Stimulated activated CD8-positive, alpha-beta memory T cell treated with anti-CD3 and anti-CD28 coated beads, Interleukin-7, amount 100 ng/mL, for 1 hour (primary cell): Measurements from ENCODE around the gene CARF.
A peak's percentile ranks its signal among the peaks of the same experiment; 100 is the strongest.
"Not testable (repeated sequence)": the region's sequence is repeated elsewhere in the genome, so short reads cannot be mapped to it uniquely, and the experiment has no call there.

Source experiments
- DNase-seq, 2 donors: peaks; one replicate each; pipeline ENCODE4 v3.0.0-alpha.2; 2020; ENCODE audit warnings: low read depth in 2 of 2

Gene CARF

DNA sequence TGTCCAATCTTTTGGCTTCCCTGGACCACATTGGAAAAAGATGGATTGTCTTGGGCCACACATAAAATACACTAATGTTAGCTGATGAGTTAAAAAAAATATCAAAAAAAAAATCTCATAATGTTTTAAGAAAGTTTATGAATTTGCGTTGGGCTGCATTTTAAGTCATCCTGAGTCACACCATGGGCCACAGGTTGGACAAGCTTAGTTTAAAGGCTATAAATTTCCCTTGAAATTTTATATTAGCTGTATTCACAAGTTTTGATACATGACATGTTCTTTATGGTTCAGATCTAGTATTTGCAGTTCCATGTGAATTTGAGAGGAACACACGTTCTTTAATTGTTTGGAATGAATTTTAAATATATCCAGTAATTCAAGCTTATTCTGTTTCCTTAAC lies 21.9 kb downstream of the CARF start:
- DNase-seq, result no peak

DNA sequence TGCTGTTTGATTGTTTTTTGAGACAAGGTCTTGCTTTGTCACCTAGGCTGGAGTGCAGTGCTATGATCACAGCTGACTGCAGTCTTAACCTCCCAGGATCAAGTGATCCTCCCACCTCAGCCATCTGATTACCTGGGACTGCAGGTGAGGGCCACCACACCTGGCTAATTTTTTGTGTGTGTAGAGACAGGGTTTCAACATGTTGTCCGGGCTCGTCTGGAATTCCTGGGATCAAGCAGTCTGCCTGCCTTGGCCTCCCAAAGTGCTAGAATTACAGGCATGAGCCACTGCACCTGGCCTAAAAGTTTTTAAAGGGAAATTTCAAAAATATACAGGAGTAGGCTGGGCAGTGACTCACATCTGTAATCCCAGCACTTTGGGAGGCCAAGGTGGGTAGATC lies 22.4 kb downstream of the CARF start:
- no peak for DNase-seq

DNA sequence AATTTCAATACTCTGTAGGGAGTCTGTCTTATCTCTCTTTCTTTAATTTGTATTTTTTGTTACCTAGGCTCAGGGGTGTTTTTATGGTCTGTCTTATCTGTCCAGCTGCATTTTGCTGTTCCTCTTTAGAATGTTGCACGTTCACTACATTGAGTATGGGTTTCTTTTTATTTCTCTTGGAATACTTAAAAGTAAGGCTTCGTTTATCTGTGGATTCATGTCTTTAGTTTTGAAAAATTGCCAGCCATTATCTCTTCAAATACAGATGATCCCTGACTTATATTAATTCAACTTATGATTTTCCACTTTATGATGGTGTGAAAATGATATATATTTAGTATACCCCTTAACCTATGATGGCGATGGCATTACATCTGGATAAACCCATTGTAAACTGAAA lies 26.9 kb downstream of the CARF start:
- no peak for DNase-seq

DNA sequence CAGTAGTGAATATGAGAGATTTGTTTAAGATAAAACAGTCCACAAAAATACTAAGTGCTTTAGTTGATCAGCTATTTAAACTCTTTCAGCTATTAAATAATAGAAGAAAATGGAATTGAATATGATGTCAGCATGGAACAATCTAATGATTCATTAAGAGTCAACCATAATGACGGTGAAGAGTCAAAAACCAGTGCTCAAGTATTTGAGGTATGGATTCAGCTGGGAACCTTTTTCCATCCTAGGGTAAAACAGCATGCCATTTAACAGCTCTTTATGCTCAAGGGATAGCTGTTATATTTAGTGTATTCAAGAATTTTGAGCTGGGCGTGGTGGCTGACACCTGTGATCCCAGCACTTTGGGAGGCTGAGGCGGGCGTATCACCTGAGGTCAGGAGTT lies 29.7 kb downstream of the CARF start:
- DNase-seq, result no peak

DNA sequence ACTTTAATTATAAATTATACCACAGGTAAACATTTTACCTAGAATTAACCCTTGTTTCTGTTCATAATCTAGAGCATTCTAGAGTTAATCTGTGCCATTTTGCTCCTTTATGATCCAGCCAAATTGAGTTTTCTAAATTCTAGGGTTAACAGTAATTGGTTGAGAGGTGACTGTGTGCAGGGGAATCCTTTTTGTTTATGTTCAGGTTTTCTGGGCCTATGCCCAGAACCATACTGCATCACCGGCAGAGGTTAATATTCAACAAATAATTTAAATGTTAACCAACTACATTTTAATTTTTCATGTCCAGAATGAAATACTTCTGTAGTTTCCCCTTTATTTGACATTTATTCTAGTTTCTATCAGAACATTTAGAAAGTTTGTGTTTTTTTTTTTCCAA lies 32.3 kb downstream of the CARF start:
- DNase-seq, result no peak

DNA sequence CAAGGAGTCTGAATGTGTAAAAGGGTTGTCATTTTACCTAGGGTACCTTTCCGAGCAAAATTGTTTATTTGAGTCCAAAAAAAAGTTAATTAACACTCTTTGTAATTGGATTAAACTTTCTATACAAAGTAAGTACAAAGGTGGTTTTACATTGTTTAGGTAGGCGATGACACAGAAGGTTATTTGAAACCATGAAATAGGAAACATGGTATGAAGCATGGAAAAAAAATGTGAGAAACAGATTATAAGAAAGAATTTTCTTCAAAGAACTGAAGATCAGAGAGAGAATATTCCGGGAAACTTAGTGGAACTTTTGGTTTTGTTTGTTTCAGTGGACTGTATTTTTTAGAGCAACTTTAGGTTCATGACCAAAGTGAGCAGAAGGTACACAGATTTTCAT lies 32.7 kb downstream of the CARF start:
- DNase-seq, result no peak

DNA sequence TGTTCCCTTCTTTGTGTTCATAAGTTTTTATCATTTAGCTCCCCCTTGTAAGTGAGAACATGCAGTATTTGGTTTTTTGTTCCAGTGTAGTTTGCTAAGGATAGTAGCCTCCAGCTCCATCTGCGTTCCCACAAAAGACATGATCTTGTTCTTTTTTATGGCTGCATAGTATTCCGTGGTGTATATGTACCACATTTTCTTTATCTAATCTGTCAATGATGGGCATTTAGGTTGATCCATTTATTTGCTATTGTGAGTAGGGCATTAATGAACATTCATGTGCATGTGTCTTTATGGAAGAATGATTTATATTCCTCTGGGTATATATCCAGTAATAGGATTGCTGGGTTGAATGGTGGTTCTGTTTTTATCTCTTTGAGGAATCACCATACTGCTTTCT lies 33.4 kb downstream of the CARF start:
- DNase-seq, result no peak

DNA sequence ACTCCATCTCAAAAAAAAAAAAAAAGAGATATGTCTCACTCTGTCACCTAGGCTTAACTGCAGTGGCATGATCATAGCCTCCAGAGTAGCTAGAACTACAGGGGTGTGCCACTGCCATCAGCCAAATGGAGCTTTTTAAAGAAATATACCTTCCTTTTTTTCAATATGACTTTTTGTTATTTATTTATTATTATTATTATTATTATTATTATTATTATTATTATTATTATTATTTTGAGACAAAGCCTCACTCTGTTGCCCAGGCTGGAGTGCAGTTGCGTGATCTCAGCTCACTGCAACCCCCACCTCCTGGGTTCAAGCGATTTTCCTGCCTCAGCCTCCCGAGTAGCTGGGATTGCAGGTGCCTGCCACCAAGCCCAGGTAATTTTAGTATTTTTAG lies 37.3 kb downstream of the CARF start:
- not testable (repeated sequence) for DNase-seq

DNA sequence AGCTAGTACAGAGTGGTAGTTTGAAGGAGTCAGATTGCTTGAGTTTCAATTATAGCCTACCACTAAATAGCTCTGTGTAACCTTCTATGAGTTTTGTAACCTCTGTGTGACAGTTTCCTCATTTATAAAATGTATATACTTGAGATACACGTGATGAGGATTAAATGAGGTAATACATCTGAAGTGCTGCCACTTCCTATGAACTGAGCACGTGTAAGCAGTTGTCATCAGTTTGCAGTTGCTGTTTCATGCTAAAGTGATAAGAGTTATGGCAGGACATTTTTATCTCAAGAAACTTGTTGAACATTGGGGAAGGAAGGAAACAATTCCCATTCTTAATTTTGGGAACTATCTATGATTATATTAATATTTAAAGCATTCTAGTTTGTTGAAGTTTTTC lies 38.5 kb downstream of the CARF start:
- no peak for DNase-seq

DNA sequence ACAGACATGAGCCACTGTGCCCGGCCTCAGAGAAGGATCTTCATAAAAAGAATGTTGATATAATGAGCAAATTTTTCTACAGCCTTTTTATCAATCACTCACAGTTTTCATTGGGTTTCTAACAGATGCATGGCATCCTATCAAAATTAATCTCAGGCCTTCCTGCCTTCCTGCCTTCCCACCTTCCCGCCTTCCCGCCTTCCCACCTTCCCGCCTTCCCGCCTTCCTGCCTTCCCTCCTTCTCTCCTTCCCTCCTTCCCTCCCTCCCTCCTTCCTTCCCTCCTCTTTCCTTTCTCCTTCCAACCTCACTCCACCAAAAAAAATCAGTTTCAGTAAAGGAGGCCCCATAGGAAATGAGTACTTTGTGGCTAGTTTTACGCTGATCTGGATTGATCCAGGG lies 48.4 kb downstream of the CARF start:
- no peak for DNase-seq

DNA sequence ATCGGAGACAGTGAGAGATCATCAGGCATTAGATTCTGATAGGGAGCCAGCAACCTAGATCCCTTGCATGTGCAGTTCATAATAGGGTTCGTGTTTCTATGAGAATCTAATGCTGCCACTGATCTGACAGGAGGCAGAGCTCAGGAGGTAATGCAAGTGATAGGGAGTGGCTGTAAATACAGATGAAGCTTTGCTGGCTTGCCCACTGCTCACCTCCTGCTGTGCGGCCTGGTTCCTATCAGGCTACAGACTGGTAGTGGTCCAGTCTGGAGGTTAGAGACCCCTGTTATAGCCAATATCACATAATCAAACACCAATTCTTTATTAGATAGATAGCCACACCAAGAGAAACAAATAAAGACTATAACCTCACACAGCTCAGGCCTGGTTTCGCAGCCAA lies 51.6 kb downstream of the CARF start:
- no peak for DNase-seq

DNA sequence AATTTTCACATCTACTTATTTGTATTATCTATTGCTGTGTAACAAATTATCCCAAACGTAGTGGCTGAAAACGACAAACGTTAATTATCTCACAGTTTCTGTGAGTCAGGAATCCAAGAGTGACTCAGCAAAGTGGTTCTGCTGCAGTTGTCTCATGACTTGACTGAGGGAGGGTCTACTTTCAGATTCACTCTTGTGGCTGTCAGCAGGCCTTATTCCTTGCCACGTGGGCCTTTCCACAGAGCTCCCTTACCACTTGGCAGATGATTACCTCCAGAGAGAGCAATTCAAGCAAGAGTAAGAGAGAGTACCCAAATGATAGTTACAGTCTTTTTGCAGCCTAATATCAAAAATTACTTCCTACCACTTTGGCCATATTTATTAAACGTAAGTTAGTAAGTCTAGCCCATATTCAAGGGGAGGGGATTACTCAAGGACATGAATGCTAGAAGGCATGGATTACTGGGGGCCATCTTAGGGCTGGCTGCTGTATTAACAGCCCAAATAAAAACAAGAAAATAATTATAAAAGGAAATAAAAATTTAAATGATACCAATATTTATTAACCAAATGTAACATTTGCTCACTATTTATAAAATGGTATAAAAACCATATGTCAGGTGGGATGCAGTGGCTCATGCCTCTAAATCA lies 53.9 kb downstream of the CARF start:
- no peak for DNase-seq

DNA sequence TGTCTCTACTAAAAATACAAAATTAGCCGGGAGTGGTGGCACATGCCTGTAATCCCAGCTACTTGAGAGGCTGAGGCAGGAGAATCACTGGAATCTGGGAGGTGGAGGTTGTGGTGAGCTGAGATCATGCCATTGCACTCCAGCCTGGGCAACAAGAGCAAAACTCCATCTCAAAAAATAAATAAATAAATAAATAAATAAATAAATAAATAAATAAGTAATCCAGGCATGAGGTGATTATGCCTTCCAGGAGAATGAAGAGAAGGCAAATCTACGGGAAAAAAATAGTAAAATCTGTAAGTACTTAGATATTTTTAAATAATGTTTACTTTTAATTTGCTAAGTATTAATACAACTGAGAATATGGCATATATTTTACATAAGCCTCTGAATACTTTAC lies 57.3 kb downstream of the CARF start:
- DNase-seq, result not testable (repeated sequence)

DNA sequence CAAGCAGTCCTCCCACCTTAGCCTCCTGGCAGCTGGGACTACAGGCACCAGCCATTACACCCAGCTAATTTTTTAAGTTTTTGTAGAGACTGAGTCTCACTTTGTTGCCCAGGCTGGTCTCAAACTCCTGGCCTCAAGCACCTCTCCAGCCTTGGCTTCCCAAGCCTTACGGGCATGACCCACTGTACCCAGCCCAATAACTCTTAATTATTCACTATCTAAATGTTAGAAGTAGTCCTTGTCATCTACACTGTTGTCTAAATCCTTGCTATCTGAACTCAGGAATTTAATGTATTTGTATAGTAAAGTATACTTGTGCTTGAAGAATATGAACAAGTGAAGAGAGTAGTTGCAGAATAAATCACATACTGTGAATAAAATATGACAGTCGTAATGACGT lies 64.7 kb downstream of the CARF start:
- no peak for DNase-seq

DNA sequence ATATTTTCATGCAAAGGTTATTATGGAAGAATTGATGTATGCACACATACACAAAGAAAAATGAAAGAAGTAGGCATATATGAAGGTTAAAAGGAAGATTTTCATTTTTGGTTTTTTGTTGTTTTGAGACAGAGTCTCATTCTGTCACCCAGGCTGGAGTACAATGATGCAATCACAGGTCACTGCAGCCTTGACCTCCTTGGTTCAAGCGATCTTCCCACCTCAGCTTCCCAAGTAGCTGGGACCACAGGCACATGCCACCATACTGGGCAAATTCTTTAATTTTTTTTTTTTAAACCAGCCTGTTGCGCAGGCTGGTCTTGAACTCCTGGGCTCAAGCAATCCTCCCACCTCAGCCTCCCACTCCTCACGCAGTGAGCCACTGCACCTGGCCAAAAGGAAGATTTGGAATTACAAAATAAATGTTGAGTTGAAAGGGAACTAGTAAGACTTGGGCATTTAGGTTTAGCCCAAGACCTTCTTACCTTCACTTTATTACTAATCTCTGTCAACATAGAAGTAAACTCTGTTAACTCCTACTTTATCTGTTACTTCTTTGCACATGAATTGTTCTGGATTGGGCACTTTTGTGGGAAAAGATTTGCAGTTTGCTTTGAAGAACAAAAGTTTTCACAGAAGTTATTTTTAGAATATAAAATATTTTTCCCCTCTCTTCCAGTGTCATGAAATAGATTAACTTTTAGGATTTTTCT lies 70.9 kb downstream of the CARF start:
- DNase-seq, result no peak

DNA sequence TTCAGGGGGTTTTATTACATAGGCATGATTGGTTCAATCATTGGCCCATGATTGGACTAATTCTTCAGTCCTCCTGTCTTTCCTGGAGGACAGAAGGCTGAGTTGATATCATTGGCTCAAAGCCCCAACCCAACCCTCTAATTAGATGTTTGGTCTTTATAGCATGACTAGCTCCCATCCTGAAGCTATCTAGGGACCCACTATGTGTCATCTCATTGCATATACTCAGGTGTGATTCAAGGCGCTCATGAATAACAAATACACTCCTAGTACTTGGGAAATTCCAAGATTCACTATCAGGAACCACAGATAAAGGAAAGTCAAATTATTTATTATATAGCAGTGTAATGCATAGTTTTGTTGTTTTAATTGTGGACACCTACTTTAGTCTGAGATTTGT lies 77.7 kb downstream of the CARF start:
- DNase-seq, result no peak

DNA sequence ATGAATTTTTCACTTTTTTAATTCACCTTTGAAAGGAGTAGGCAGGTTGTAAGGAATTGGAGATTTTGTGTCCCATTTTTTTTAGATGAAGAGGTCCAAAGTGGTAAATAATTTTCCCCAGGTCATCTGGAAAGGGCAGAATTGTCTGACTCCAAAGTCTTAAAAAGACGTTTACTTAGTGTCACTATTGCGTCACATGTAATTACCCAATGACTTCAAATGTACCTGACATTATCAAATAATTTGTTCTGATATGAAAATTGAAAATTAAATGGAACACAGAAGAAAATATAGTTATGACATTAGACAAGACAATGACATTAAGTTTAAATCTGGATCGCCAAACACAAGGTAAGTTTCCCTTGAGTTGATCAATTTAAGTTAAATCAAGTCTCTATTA lies 78.4 kb downstream of the CARF start:
- no peak for DNase-seq

DNA sequence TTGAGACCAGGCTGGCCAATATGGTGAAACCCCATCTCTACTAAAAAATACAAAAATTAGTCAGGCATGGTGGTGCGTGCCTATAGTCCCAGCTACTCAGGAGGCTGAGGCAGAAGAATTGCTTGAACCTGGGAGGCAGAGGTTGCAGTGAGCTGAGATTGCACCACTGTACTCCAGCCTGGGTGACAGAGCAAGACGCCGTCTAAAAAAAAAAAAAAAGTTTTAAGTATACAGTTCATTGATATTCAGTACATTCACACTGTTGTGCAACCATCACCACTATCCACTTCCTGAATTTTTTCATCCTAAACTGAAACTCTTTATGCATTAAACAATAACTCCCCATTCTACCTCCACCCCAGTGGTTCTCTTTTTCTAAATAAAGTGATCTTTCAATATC lies 85.0 kb downstream of the CARF start:
- DNase-seq, result not testable (repeated sequence)

DNA sequence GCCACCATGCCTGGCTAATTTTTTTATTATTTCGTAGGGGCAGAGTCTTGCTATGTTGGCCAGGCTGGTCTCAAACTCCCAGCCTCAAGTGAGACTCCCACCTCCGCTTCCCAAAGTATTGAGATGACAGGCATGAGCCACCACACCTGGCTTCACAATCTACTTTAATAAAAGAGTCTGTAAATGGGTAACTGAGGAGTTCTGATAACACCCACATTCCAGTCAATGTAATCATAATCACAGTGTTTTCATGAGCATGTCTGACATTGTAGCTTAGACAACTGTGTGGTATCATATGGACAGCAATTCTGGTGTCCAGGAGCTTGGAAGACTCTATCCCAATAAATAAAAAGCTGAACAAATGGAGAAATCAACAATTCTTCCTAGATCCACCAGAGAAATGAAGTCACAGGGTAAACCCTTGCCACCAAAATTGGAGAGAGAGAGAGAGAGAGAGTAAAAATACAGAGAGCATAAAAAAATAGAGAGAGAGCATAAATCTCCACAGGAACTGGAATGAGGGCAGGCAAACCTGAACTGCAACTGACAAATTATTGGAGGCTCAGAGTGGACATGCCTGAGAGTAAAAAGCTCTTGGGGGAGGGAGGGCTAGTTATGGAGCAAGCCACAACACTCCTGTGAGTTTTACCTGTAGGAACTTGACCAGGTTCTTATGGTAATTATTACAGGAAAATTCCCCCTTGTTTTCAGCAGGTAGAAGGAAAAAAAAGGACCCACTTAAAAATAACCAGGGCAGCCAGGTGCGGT lies 90.2 kb downstream of the CARF start:
- no peak for DNase-seq

DNA sequence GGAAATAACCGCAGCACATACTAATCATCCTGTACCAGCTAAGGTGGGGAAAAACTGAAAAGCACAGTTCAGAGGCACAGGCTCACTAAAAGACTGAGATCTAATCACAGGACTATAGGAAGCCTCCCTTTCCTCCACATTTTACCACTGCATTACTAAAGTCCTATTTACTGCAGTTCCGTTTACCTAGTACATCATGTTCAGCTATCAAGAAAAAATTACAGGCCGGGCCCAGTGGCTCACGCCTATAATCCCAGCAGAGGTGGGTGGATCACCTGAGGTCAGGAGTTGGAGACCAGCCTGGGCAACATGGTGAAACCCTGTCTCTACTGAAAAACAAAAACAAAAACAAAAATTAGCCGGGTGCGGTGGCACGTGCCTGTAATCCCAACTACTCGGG lies 91.6 kb downstream of the CARF start:
- DNase-seq, result no peak

DNA sequence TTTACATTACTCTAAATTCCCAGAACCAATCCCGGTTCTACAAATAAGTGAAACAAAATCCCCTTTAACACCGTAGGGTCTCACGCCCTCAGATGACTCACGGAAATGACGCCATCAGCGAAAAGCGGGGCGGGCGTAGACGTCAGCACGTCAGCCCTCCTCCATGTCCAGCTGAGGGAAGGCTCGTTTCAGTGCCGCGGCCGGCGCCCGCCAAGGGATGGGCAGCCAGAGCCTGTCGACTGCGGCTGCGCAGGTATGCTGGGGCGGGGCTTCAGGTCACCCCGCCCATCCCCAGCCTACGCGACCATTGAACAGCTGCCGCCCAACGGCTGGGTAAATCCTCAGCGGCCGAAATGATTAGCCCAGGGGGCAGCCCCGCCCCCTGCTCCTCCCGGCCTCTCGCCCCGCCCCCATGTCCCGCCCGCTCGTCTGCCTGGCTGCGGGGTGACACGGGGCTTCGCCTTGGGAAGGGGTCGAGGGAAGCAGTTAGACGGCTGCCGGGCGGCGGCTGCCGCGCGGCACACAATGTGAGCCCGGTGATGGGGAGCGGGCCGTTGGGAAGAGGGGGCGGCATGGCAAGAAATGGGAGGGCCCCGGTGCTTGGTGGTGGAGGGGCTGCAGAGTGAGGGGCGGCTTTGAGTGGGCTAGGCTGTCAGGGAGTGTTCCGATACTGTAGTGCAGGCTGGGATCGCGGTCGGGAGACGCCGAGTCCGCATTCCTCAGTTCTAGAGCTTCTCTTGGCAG lies 102.6 kb downstream of the CARF start, which contains the start of gene NBEAL1:
NBEAL1 (plus strand) TSS at position 420 of the 744 bp plus-strand sequence. CDS start 1,510 bp downstream, outside the sequence.
- peak; percentile 90 to 94 for DNase-seq

DNA sequence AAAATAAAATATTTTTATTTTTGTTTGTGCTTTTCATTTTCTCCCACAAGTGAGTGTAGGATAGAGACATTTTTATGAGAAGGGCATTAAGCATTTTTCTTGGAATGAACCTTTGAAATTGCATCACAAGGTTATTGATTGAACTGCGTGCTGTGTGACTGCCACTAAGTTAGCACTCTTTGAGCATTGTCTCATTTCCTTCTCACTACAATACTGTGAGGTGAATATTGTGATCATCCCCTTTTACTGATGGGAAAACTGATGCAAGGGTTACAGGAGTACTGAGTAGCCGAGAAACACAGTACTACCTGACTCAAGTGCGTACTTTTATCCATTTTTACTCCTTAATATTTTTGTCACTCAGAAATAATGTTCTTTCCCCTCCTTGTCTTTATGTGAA lies 104.6 kb downstream of the CARF start:
- no peak for DNase-seq
